IMR-90 (cell line): Measurements from ENCODE around the gene TTBK2. TPM values are rescaled to one million over a fixed set of nuclear protein-coding genes. Genes with fewer than 3 reads are reported as not detected.

Experiments
- ATAC-seq: fragments of 200-7000 bp; cut with Tn5 transposase; 2 replicates; pipeline ENCODE4 v1.9.1; 2020; ENCODE audit warnings: low read depth, mild to moderate bottlenecking, moderate library complexity
- BruUV-seq: library from RNA; stranded (reverse); fragments of 400-500 nt; replicated peaks from 2 replicates; lab custom pipeline; 2021; lab: Mats Ljungman, UMichigan
- CTCF ChIA-PET: fragments of 300-600 bp; formaldehyde crosslinking; extraction: SDS; loops from one replicate; lab custom pipeline; 2021; ENCODE audit warnings: antibody characterized with exemption; lab: Yijun Ruan, JAX
- POLR2A ChIA-PET: fragments of 300-600 bp; sonication (Branson Sonifier 250); formaldehyde crosslinking; loops from one replicate; lab custom pipeline; 2022; ENCODE audit warnings: antibody characterized with exemption; ENCODE audit not compliant: unreplicated experiment; lab: Charles Lee
- DNase-seq: peaks from one replicate; pipeline ENCODE4 v3.0.0; 2013
- H2AFZ ChIP-seq: replicated peaks from 2 replicates; pipeline ENCODE3; 2013; ENCODE audit warnings: low read length, mild to moderate bottlenecking; ENCODE audit not compliant: poor library complexity
- H2AK5ac ChIP-seq: 2 replicates; pipeline ENCODE4 v1.6.1; 2013; ENCODE audit warnings: low read depth, low read length, inconsistent platforms
- H2AK9ac ChIP-seq: replicated peaks from 2 replicates; pipeline ENCODE3; 2013; ENCODE audit warnings: mild to moderate bottlenecking, low read depth, low read length, moderate library complexity; ENCODE audit not compliant: poor library complexity
- H2BK120ac ChIP-seq: 2 replicates; pipeline ENCODE4 v1.6.1; 2013; ENCODE audit warnings: low read depth, low read length, inconsistent platforms
- H2BK15ac ChIP-seq: 3 replicates; pipeline ENCODE4 v1.6.1; 2013; ENCODE audit warnings: low read depth, low read length, inconsistent platforms
- H2BK20ac ChIP-seq: 2 replicates; pipeline ENCODE4 v1.6.1; 2013; ENCODE audit warnings: low read depth, mild to moderate bottlenecking, inconsistent platforms, low read length, moderate library complexity
- H2BK5ac ChIP-seq: 2 replicates; pipeline ENCODE4 v1.6.1; 2013; ENCODE audit warnings: mild to moderate bottlenecking, low read depth, low read length, inconsistent platforms; ENCODE audit not compliant: poor library complexity, severe bottlenecking
- H3K14ac ChIP-seq: replicated peaks from 2 replicates; pipeline ENCODE4 v1.6.1; 2013; ENCODE audit warnings: low read depth, low read length, inconsistent platforms
- H3K18ac ChIP-seq: 2 replicates; pipeline ENCODE4 v1.6.1; 2013; ENCODE audit warnings: low read depth, low read length, control low read depth
- H3K23ac ChIP-seq: 2 replicates; pipeline ENCODE4 v1.6.1; 2013; ENCODE audit warnings: low read depth, low read length, inconsistent platforms
- H3K27ac ChIP-seq: 2 replicates; pipeline ENCODE4 v1.5.1; 2013; ENCODE audit warnings: mild to moderate bottlenecking, control low read depth, low read length; ENCODE audit not compliant: insufficient read depth
- H3K27me3 ChIP-seq: 2 replicates; pipeline ENCODE4 v1.6.1; 2013; ENCODE audit warnings: low read length; ENCODE audit not compliant: control insufficient read depth, insufficient read depth
- H3K36me3 ChIP-seq: 2 replicates; pipeline ENCODE4 v1.6.1; 2013; ENCODE audit warnings: low read length, mixed read lengths; ENCODE audit not compliant: control insufficient read depth, insufficient read depth
- H3K4ac ChIP-seq: 2 replicates; pipeline ENCODE4 v1.6.1; 2013; ENCODE audit warnings: low read depth, low read length, inconsistent platforms
- H3K4me1 ChIP-seq: 2 replicates; pipeline ENCODE4 v1.6.1; 2013; ENCODE audit warnings: low read length, mixed read lengths; ENCODE audit not compliant: control insufficient read depth, insufficient read depth
- H3K4me2 ChIP-seq: 2 replicates; pipeline ENCODE4 v1.6.1; 2013; ENCODE audit warnings: low read depth, mild to moderate bottlenecking, control low read depth, low read length, moderate library complexity
- H3K4me3 ChIP-seq: 2 replicates; pipeline ENCODE4 v1.5.1; 2013; ENCODE audit warnings: low read depth, mild to moderate bottlenecking, control low read depth, low read length, moderate library complexity; ENCODE audit not compliant: insufficient read depth
- H3K56ac ChIP-seq: 2 replicates; pipeline ENCODE4 v1.6.1; 2013; ENCODE audit warnings: low read length, inconsistent platforms; ENCODE audit not compliant: insufficient read depth; ENCODE audit errors: extremely low read depth
- H3K79me1 ChIP-seq, 2 experiments: 2 replicates each; pipeline ENCODE4 v1.6.1; 2013; ENCODE audit warnings: low read length in 2 of 2, inconsistent platforms in 1 of 2, low read depth in 1 of 2
- H3K9ac ChIP-seq: 2 replicates; pipeline ENCODE4 v1.6.1; 2013; ENCODE audit warnings: low read depth, low read length, control low read depth
- H3K9me1 ChIP-seq: 2 replicates; pipeline ENCODE4 v1.6.1; 2013; ENCODE audit warnings: low read length, inconsistent platforms; ENCODE audit not compliant: insufficient read depth
- H3K9me3 ChIP-seq: 2 replicates; pipeline ENCODE4 v1.6.1; 2013; ENCODE audit warnings: low read length; ENCODE audit not compliant: control insufficient read depth, insufficient read depth
- H4K20me1 ChIP-seq: 2 replicates; pipeline ENCODE4 v1.6.1; 2013; ENCODE audit warnings: low read length, inconsistent platforms; ENCODE audit not compliant: insufficient read depth
- H4K5ac ChIP-seq: 2 replicates; pipeline ENCODE4 v1.6.1; 2013; ENCODE audit warnings: mild to moderate bottlenecking, low read depth, low read length, control low read depth
- H4K8ac ChIP-seq, 2 experiments: 2 replicates each; pipeline ENCODE4 v1.6.1; 2013; ENCODE audit warnings: low read depth in 2 of 2, low read length in 2 of 2, control low read depth in 1 of 2, inconsistent platforms in 1 of 2
- H4K91ac ChIP-seq: 2 replicates; pipeline ENCODE4 v1.6.1; 2013; ENCODE audit warnings: low read depth, low read length, inconsistent platforms; ENCODE audit not compliant: insufficient read depth
- CHD1 ChIP-seq: IDR thresholded peaks from 2 replicates; pipeline ENCODE4 v1.6.1; 2012; ENCODE audit warnings: low read depth, low read length, improper control_type of control experiment
- MAFK ChIP-seq: IDR thresholded peaks from 2 replicates; pipeline ENCODE4 v1.6.1; 2012; ENCODE audit warnings: low read depth, low read length, improper control_type of control experiment
- MXI1 ChIP-seq: IDR thresholded peaks from 2 replicates; pipeline ENCODE4 v1.6.1; 2012; ENCODE audit warnings: low read depth, mild to moderate bottlenecking, low read length, moderate library complexity, borderline replicate concordance
- POLR2A ChIP-seq: IDR thresholded peaks from 2 replicates; pipeline ENCODE4 v1.6.1; 2012; ENCODE audit warnings: mild to moderate bottlenecking, low read depth, low read length
- RCOR1 ChIP-seq: IDR thresholded peaks from 2 replicates; pipeline ENCODE4 v1.6.1; 2012; ENCODE audit warnings: mild to moderate bottlenecking, low read length, improper control_type of control experiment; ENCODE audit not compliant: insufficient replicate concordance
- RFX5 ChIP-seq: IDR thresholded peaks from 2 replicates; pipeline ENCODE4 v1.8.0; 2012; ENCODE audit warnings: low read depth, mild to moderate bottlenecking, low read length, moderate library complexity
- SMC3 ChIP-seq: fragments of 150-350 bp; IDR thresholded peaks from 2 replicates; pipeline ENCODE4 v1.6.1; 2016; ENCODE audit warnings: low read depth, mild to moderate bottlenecking, antibody characterized with exemption, low read length, moderate library complexity
- dilution Hi-C: fragments of 300-500 bp; cut with HindIII; formaldehyde crosslinking; loops from one replicate; pipeline ENCODE4 v1.14.3; 2018; ENCODE audit warnings: low sequenced_read_pairs; ENCODE audit not compliant: unreplicated experiment
- in situ Hi-C: fragments of 300-500 bp; cut with MboI; formaldehyde crosslinking; loops from 3 replicates; pipeline ENCODE4 v1.14.3; 2019; ENCODE audit warnings: low sequenced_read_pairs, inconsistent platforms, mixed read lengths
- intact Hi-C: fragments of 100-400 bp; cut with micrococcal nuclease; formaldehyde crosslinking; loops from 2 replicates; pipeline ENCODE4 v1.10.0; 2022
- polyA plus RNA-seq, 3 experiments: library from polyadenylated mRNA; depleted of rRNA; stranded (reverse); fragments of >200 nt; gene quantifications; 2 replicates each; pipeline ENCODE4 v1.2.3, GENCODE V29; 2012; ENCODE audit warnings: low replicate concordance in 1 of 3
- total RNA-seq: library from RNA; depleted of rRNA; stranded (reverse); fragments of >200 nt; gene quantifications from 2 replicates; pipeline ENCODE4 v1.2.3, GENCODE V29; 2012
- TF ChIP-seq, protein P1 (sequence below): fragments of 150-350 bp; IDR thresholded peaks from 2 replicates; pipeline ENCODE4 v1.6.1; 2017; ENCODE audit warnings: mild to moderate bottlenecking, antibody characterized with exemption, low read length, low read depth
- TF ChIP-seq, protein P2 (sequence below): fragments of 150-350 bp; IDR thresholded peaks from 2 replicates; pipeline ENCODE4 v1.6.1; 2016; ENCODE audit warnings: low read depth, mild to moderate bottlenecking, low read length, moderate library complexity, borderline replicate concordance

The TTBK2 gene
- total and polyA plus RNA-seq, 2 of the 4 experiments (the other 2 are of a cell fraction): 2.4 to 3.2 TPM

DNA sequence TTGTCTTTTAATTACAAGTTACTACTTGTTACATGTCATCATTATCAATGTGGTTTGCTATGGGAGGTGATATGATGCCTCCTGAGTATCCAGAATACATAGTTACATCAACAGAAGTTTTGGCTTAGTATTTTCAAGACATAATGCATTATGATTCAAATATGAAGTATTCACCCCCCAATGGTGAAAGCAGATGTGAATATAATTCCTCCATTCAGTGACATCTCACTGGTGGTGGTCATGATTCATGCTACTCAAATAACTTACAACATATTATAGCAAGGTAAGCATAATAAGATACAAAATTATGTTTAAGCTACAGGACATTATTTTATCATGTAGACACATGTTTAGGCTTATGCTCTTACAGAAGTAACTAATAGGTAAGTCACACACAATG, 34.9 kb upstream of the TTBK2 start:
- H2BK15ac ChIP-seq: no peak overlapping the region
- no peak overlapping the region for H4K91ac ChIP-seq
- H3K36me3 ChIP-seq: peaks cover 39% of the 10 kb centered on the region
- intact Hi-C loops (no loop called here), dilution Hi-C loops (no loop called here), in situ Hi-C loops (no loop called here)
- H3K4me2 ChIP-seq: no peak overlapping the region
- H4K5ac ChIP-seq: no peak overlapping the region
- ATAC-seq: 0 out of 2 replicates have a peak, but pooled peaks have one; percentile 50
- ChIA-PET POLR2A (no interaction called here), CTCF (no interaction called here)
- no peak overlapping the region for H2BK20ac ChIP-seq
- no peaks in the 10 kb centered on the region for H3K27me3 ChIP-seq
- H2BK5ac ChIP-seq: no peak overlapping the region
- H3K4me1 ChIP-seq: peaks cover 1% of the 10 kb centered on the region; the same call in 1 of the 2 replicates
- BruUV-seq: no TSS peak
- no peak overlapping the region for H2AFZ ChIP-seq
- no peak overlapping the region for H2AK5ac ChIP-seq
- no peaks in the 10 kb centered on the region for H4K20me1 ChIP-seq
- H3K9ac ChIP-seq: no peak overlapping the region
- peaks cover 11% of the 10 kb centered on the region for H3K9me3 ChIP-seq
- H3K18ac ChIP-seq: no peak overlapping the region
- H3K79me1 ChIP-seq: no peaks in the 10 kb centered on the region
- no peak overlapping the region for H3K4ac ChIP-seq
- H3K4me3 ChIP-seq: no peak overlapping the region
- no peak overlapping the region for H4K8ac ChIP-seq
- no peak overlapping the region for H2BK120ac ChIP-seq
- no peak overlapping the region for H3K14ac ChIP-seq
- DNase-seq: peak; percentile 85
- H3K23ac ChIP-seq: no peak overlapping the region
- TF ChIP-seq, protein P1, sequence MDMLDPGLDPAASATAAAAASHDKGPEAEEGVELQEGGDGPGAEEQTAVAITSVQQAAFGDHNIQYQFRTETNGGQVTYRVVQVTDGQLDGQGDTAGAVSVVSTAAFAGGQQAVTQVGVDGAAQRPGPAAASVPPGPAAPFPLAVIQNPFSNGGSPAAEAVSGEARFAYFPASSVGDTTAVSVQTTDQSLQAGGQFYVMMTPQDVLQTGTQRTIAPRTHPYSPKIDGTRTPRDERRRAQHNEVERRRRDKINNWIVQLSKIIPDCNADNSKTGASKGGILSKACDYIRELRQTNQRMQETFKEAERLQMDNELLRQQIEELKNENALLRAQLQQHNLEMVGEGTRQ: no peak
- no peak for TF ChIP-seq MXI1
- no peak for TF ChIP-seq SMC3
- TF ChIP-seq, protein P2, sequence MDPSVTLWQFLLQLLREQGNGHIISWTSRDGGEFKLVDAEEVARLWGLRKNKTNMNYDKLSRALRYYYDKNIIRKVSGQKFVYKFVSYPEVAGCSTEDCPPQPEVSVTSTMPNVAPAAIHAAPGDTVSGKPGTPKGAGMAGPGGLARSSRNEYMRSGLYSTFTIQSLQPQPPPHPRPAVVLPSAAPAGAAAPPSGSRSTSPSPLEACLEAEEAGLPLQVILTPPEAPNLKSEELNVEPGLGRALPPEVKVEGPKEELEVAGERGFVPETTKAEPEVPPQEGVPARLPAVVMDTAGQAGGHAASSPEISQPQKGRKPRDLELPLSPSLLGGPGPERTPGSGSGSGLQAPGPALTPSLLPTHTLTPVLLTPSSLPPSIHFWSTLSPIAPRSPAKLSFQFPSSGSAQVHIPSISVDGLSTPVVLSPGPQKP: no peak
- no peak for TF ChIP-seq RFX5
- no peak for TF ChIP-seq RCOR1
- TF ChIP-seq CHD1: no peak
- peak; percentile 92 for TF ChIP-seq MAFK
- TF ChIP-seq POLR2A: no peak
- H3K56ac ChIP-seq: no peak overlapping the region
- H2AK9ac ChIP-seq: no peak overlapping the region
- H3K9me1 ChIP-seq: 0 out of 2 replicates have a peak, but pooled peaks cover 2% of the 10 kb centered on the region
- H3K27ac ChIP-seq: no peak overlapping the region
